Right lobe of liver (tissue), 6 donors: ENCODE results near the gene CBX7. TPM values are rescaled to one million over a fixed set of nuclear protein-coding genes. Genes with fewer than 3 reads are reported as not detected.

Source experiments
- ATAC-seq, 4 donors: fragments of 200-7000 bp; cut with Tn5 transposase; one replicate each; pipeline ENCODE4 v1.9.1; 2020; ENCODE audit warnings: mild to moderate bottlenecking in 4 of 4, moderate library complexity in 4 of 4
- DNase-seq, 3 donors: peaks; one replicate each; pipeline ENCODE4 v3.0.0-alpha.2; 2020
- H3K27ac ChIP-seq, 3 donors: fragments of 200-600 bp; one replicate each; pipeline ENCODE4 v1.8.0; 2022
- H3K27me3 ChIP-seq, 2 donors: fragments of 200-600 bp; one replicate each; pipeline ENCODE4 v1.8.0; 2022
- H3K36me3 ChIP-seq, 4 donors: fragments of 200-600 bp; sonication (generic) in 1 of 4; one replicate each; pipeline versions ENCODE4 v1.5.1 to v1.8.0; 2017 to 2022; ENCODE audit warnings: control low read depth in 1 of 4
- H3K4me1 ChIP-seq, 4 donors: fragments of 200-600 bp; sonication (generic) in 1 of 4; one replicate each; pipeline versions ENCODE4 v1.5.1 to v1.8.0; 2017 to 2022; ENCODE audit warnings: control low read depth in 1 of 4
- H3K4me3 ChIP-seq, 3 donors: fragments of 200-600 bp; one replicate each; pipeline ENCODE4 v1.8.0; 2022
- H3K9me3 ChIP-seq, 4 donors: fragments of 200-600 bp; sonication (generic) in 1 of 4; one replicate each; pipeline versions ENCODE4 v1.5.1 to v1.8.0; 2017 to 2022; ENCODE audit warnings: control low read depth in 1 of 4
- CTCF ChIP-seq, 4 donors: fragments of 200-600 bp in 3 of 4; fragments of 450-650 bp in 1 of 4; IDR thresholded peaks; one replicate each; pipeline versions ENCODE4 v1.5.1 to v1.8.0; 2016 to 2022; ENCODE audit warnings: antibody characterized with exemption in 4 of 4, mild to moderate bottlenecking in 2 of 4
- POLR2A ChIP-seq: fragments of 450-650 bp; IDR thresholded peaks from one replicate; pipeline ENCODE4 v1.6.1; 2017; ENCODE audit warnings: antibody characterized with exemption, mild to moderate bottlenecking
- WGBS: methylation state at CpG from one replicate; pipeline ENCODE4 v1.1.6; 2018; ENCODE audit warnings: low coverage, low lambda C conversion rate; ENCODE audit not compliant: insufficient coverage; ENCODE audit errors: missing lambda C conversion rate; 5-methylcytosine and 5-hydroxymethylcytosine counted together
- intact Hi-C, 2 donors: fragments of 100-400 bp; cut with DNase I; formaldehyde crosslinking; loops; one replicate each; pipeline versions ENCODE4 v1.11.2 to v1.14.1; 2022
- total RNA-seq, 6 experiments: library from RNA; depleted of rRNA in 2 of 6; stranded (reverse); fragments of >200 nt in 2 of 6; fragmentation: NEBNext Ultra II Directional in 3 of 6; extraction: Animal tissue kit (Norgen Biotek cat#: 25700) in 3 of 6; gene quantifications; one replicate each; pipeline versions ENCODE4 v1.1.0 to v1.2.4, GENCODE V29; 2016 to 2023
- donor health status: DM: no; HTN: yes; CAD: no.
- donor health status: DM: no; HTN: no; CAD: no.
- donor health status: DM: no; HTN: no; CAD: no.
- donor health status: DM: no; HTN: yes; CAD: no.
- donor health status: DM: no; HTN: yes; CAD: no.

The CBX7 gene
- total RNA-seq, 6 experiments from 2014 or later: 8.0 to 14.5 (median 12.9) TPM

DNA sequence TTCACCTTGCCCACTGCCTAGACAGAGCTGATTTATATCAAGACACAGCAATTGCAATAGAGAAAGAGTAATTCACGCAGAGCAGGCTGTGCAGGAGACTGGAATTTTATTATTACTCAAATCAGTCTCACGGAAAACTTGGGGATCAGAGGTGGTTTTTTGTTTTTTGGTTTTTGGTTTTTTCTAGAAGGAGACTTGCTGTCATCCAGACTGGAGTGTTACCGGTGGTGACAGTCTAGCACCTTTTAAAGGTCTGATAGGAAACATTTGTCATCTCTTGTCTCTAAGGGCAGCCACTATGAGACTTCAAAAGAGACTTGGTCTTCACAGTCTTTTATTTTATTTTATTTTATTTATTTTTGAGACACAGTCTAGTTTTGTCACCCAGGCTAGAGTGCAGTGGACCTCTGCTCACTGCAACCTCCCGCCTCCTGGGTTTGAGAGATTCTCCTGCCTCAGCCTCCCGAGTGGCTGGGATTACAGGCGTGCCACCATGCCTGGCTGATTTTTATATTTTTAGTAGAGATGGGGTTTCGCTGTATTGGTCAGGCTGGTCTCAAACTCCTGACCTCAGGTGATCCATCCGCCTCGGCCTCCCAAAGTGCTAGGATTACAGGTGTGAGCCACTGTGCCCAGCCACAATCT is 36.4 kb downstream of the CBX7 start:
- WGBS: 63% methylated on average over 8 of the region's 9 CpGs
- intact Hi-C loops: no loop called here

GRCh38 chr22:39115570-39115969 is 36.9 kb downstream of the CBX7 start:
- no peaks in the 10 kb centered on the region for H3K36me3 ChIP-seq
- H3K4me1 ChIP-seq: no peaks in the 10 kb centered on the region
- no peak overlapping the region for H3K27ac ChIP-seq
- no peaks in the 10 kb centered on the region for H3K27me3 ChIP-seq
- H3K9me3 ChIP-seq: no peaks in the 10 kb centered on the region
- TF ChIP-seq CTCF (IDR thresholded peaks at IDR 0.05) (no peak), POLR2A (no peak)
- intact Hi-C loops: no loop called here
- 64% methylated on average over 2 of the region's 2 CpGs for WGBS
- ATAC-seq: no peak
- DNase-seq: no peak
- H3K4me3 ChIP-seq: no peak overlapping the region

More for the DNA sequence above, 36.4 kb downstream of the CBX7 start:
- ATAC-seq: no peak
- no peak overlapping the region for H3K4me3 ChIP-seq
- H3K36me3 ChIP-seq: no peaks in the 10 kb centered on the region
- TF ChIP-seq CTCF (IDR thresholded peaks at IDR 0.05) (no peak), POLR2A (no peak)
- no peak for DNase-seq
- H3K9me3 ChIP-seq: no peaks in the 10 kb centered on the region
- no peaks in the 10 kb centered on the region for H3K4me1 ChIP-seq
- no peaks in the 10 kb centered on the region for H3K27me3 ChIP-seq
- no peak overlapping the region for H3K27ac ChIP-seq

- Histone ChIP-seq H3K9me3 (no peaks in the 10 kb centered on the region), H3K4me1 (no peaks in the 10 kb centered on the region), H3K36me3 (no peaks in the 10 kb centered on the region), H3K4me3 (no peak overlapping the region), H3K27me3 (no peaks in the 10 kb centered on the region), H3K27ac (no peak overlapping the region)
- no peak for DNase-seq
- 16% methylated on average over 6 of the region's 6 CpGs for WGBS
- intact Hi-C loops: no loop called here
- no peak for ATAC-seq
- TF ChIP-seq CTCF (IDR thresholded peaks at IDR 0.05): no peak
- no peak for TF ChIP-seq POLR2A
These were observed 38.4 kb downstream of the CBX7 start for GRCh38 chr22:39114112-39114511.

DNA sequence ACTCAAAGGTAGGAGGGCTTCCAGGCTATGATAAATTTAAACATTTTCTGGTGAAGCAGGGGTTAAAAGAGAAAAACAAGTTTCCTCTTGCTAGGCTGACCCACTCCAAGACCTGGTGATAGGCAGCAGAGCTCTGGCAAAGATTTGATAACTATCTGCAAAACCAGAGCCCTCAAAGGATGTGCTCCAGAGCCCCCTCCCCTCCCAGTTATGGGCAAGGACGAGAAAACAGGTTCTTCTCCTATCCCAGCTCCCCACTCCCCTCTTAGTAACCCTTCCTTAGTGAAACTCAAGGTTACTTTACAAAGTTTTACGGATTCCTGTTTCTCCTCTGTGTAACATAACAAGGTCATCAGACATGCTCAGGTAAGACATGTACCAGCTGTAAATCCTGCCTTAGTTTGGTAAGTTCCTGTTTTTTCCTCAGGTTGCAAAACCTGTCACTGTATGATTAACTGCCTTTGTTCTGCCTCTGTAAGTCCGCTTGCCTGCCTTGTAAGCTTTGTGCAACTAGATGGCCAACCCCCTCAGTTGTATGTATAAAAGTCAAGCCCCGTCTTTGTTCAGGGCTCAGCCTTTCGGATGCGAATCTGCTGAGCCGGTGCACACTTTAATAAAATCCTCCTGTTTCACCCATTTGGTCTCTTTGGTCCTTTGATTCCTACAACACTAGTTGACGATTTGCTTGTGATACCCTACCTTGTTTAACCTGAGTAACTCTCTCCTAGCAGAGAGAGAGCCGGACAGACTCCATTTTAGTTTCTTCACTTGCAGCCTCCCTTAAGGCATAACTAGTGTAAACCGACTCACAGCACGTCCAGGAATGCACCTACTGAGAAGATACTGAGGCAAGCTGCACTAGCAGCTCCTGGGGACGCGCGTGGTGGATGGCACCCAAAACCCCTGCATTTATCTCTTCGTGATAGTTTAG is 41.6 kb downstream of the CBX7 start:
- DNase-seq (no peak), ATAC-seq (no peak)
- WGBS: 61% methylated on average over 14 of the region's 15 CpGs
- Histone ChIP-seq H3K4me1 (no peaks in the 10 kb centered on the region), H3K36me3 (no peaks in the 10 kb centered on the region), H3K27ac (no peak overlapping the region), H3K4me3 (no peak overlapping the region), H3K9me3 (no peaks in the 10 kb centered on the region), H3K27me3 (no peaks in the 10 kb centered on the region)
- intact Hi-C loops: no loop called here
- no peak for TF ChIP-seq CTCF (IDR thresholded peaks at IDR 0.05)
- no peak for TF ChIP-seq POLR2A
